DOHH2 (cell line): ENCODE results near the gene HTR4.

Experiments used
- CTCF ChIP-seq: fragments of 200-600 bp; sonication (generic); IDR thresholded peaks from one replicate; pipeline ENCODE4 v1.5.1; 2014; ENCODE audit warnings: antibody characterized with exemption, mild to moderate bottlenecking, low read depth, low read length; ENCODE audit not compliant: poor library complexity, severe bottlenecking
- EZH2phosphoT487 ChIP-seq: fragments of 200-600 bp; sonication (generic); IDR thresholded peaks from 2 replicates; pipeline ENCODE4 v1.6.1; 2017; ENCODE audit warnings: borderline replicate concordance, mild to moderate bottlenecking, antibody characterized with exemption, low read length, moderate library complexity, mixed read lengths

GRCh38 chr5:148697809-148698196 is 43.5 kb upstream of the HTR4 start:
- TF ChIP-seq EZH2phosphoT487 (no peak), CTCF (no peak)
